ENCODE measurements around the gene IL32.

GRCh38 chr16:3035972-3036725 lies 29.3 kb upstream of the IL32 start:
- TF ChIP-seq POLR2A (IDR thresholded peaks at IDR 0.05), result no peak
- no peak for TF ChIP-seq CTCF (IDR thresholded peaks at IDR 0.05)
- TF ChIP-seq POLR2AphosphoS5 (IDR thresholded peaks at IDR 0.05), result no peak
- TF ChIP-seq EP300 (IDR thresholded peaks at IDR 0.05), result no peak
